C4-2B (cell line): ENCODE data around the gene C11orf65.

Experiments
- ZFX ChIP-seq: fragments of 450-650 bp; IDR thresholded peaks from 2 replicates; pipeline ENCODE4 v1.6.1; 2017
- TF ChIP-seq, protein P1 (sequence below): fragments of 450-650 bp; conservative IDR thresholded peaks from 2 replicates; pipeline ENCODE4 v1.5.1; 2017; ENCODE audit warnings: mild to moderate bottlenecking

GRCh38 chr11:108498816-108499408 lies 31.6 kb upstream of the C11orf65 start:
- TF ChIP-seq, protein P1, sequence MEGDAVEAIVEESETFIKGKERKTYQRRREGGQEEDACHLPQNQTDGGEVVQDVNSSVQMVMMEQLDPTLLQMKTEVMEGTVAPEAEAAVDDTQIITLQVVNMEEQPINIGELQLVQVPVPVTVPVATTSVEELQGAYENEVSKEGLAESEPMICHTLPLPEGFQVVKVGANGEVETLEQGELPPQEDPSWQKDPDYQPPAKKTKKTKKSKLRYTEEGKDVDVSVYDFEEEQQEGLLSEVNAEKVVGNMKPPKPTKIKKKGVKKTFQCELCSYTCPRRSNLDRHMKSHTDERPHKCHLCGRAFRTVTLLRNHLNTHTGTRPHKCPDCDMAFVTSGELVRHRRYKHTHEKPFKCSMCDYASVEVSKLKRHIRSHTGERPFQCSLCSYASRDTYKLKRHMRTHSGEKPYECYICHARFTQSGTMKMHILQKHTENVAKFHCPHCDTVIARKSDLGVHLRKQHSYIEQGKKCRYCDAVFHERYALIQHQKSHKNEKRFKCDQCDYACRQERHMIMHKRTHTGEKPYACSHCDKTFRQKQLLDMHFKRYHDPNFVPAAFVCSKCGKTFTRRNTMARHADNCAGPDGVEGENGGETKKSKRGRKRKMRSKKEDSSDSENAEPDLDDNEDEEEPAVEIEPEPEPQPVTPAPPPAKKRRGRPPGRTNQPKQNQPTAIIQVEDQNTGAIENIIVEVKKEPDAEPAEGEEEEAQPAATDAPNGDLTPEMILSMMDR, result no peak
- no peak for TF ChIP-seq ZFX
